Medulla oblongata (tissue), 1 donor: ENCODE data around the gene MANSC4.
A peak's percentile ranks its signal among the peaks of the same experiment; 100 is the strongest.

Source experiments
- DNase-seq: peaks from one replicate; pipeline ENCODE4 v3.0.0-alpha.2; 2015; ENCODE audit errors: extremely low spot score

MANSC4 gene

GRCh38 chr12:27779920-27780611 lies at the start of gene MANSC4, which contains the start of gene KLHL42:
Gene MANSC4, minus strand, starts transcription at chr12:27780236. Its CDS starts 8,960 bp downstream, at chr12:27771276.
Gene KLHL42, plus strand, starts transcription at chr12:27780233. Its CDS starts 98 bp downstream, at chr12:27780331.
- peak; percentile 58 for DNase-seq

DNA sequence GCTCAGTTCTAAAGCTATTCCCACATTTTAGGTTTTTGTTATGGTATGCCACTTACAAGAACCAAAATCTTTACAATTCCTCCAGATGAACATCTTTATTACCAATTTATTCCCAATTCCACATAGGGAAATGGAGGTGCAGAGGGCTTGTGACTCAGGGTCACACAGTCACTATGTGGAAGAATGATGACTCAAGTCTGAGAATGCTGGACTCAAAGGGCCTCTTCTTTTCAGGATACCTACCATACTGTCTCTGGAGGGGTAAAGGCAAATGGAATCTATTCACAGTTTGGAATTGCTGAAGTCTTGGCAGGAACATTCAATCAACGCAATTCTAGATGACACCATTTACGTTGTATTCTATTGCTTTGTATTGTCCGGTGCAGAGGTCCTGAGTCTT lies 48.2 kb upstream of the MANSC4 start:
- no peak for DNase-seq

- DNase-seq, result no peak
Measured at GRCh38 chr12:27826076-27826475, 46.0 kb upstream of the MANSC4 start.

GRCh38 chr12:27824126-27824842 lies 44.2 kb upstream of the MANSC4 start:
- DNase-seq, result no peak

DNA sequence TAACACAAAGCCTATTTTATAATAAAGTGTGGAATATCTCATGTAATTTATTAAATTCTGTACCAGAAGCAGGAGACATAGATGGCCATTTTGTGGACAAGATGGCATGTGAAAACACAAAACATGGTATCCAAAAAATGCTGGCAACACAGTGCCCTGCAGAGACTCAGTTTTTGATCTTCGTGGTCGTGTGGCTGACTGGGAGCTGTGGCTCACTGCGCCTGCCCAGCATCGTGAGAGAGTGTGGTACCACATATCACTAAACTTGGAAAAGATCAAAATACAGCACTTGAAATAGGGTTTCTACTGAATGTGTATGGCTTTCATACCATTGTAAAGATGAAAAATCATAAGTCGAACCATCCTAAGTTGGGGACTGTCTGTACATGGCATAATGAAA lies 43.0 kb upstream of the MANSC4 start:
- no peak for DNase-seq

DNA sequence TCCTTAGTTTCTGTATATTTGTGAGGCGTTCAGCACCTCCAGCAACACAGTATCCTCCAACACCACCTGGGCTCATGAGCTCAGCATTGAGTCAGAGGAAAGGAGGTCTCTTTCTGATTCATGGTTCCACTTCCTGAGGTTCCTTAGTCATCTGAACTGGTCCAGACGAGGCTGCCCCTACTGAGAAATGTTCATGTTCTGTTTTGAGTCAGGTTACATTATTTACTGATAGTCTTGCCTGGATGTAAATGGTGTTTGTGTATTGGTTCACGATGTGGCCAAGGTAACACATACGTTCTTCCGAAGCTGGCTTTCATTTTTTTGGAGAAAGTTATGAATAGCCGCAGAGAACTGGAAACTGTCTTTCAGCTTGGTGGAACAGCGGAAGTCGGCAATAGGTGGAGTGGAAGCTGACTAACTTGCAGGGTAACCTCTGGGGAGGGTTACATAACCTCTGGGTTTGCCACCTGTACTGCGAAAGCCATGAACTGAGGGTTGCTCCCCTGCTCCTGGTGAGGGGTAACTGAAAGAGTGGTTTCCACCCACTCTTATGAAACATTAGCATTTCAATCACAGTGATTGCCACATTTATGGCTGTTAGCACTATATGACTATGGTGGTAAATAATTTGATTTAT lies 42.2 kb upstream of the MANSC4 start:
- DNase-seq, result no peak

GRCh38 chr12:27821259-27821973 lies 41.4 kb upstream of the MANSC4 start:
- DNase-seq, result peak; percentile 86

- DNase-seq, result no peak
Measured at GRCh38 chr12:27820564-27820963, 40.5 kb upstream of the MANSC4 start.

DNA sequence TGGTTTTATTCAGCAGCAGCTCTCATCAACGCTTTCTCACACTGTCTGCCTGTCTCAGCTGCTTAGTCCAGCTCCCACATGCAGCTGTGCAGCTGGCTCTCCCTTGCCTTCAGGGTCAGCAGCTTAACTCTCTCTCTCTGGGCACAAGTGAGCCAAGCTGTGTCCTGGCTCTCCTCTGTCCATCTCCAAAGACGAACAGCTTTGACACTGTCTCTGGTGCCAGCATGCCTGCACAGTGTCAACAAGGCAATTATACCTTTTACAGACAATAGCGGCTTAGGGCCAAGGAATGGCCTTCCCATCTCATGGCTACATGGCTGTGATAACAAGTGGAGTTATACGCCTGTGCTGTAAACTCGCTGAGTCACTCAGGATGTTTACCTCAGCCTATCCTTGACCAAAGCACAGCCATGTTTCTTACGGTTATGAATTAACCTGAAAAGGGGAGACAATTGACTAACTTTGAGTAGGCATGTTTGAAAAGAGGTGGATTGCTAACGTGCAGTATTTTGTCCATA lies 38.4 kb upstream of the MANSC4 start:
- DNase-seq, result no peak

DNA sequence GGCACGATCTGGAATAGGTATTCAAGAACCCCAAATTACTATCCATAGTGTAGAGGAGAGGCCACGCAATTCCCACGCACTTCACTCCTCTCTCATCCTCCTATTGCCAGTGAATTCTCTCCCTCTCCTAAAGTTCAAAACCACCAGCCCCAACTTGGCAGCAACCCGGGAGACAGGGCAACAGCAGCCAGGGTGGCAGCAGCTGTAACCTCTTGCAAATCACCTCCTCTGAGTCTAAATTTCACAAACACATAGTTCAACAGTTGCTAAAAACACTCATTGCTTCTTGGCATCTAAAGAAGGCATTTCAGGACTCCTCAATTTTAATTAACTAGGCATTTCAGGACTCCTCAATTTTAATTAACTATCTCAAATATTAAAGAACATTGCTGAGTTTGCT lies 37.7 kb upstream of the MANSC4 start:
- no peak for DNase-seq

GRCh38 chr12:27814851-27815591 lies 35.0 kb upstream of the MANSC4 start:
- DNase-seq, result no peak

GRCh38 chr12:27814411-27814810 lies 34.4 kb upstream of the MANSC4 start:
- DNase-seq, result no peak

DNA sequence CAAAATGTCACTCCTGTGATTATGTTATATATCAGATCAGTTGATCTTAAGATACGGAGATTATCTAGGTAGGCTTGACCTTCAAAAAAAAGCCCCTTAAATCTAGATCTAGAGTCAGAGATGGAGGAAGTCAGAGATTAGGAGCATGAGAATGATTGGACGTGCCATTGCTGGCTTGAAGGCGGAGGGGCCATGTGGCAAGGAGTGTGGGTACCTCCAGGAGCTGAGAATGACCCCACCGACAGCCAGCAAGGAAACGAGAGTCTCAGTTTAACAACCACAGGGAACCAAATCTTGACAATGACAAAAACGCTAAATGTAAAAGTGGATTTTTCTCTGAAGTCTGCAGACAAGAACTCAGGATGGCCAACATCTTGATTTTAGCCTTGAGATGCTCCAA lies 32.5 kb upstream of the MANSC4 start:
- DNase-seq, result no peak

DNA sequence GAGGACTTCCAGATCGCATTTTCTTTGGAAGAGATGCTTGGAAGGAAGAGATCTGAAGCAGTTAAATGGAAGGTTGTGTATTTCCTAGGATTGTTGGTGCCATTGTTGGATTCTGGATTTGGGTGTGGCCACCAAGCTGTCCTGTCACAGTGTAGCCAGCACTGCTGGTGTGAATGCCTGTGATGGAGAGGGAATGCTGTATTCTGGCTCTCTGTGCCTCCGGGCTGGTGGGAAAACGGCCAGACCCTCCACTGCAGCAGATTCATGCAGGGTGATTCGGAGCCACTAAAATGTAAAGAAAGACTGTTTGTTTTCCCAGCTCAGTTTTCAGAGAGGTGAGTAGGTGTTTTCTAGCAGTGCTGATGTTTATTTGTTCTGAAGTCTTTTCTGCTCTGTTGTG lies 30.7 kb upstream of the MANSC4 start:
- DNase-seq, result no peak

- DNase-seq, result no peak
Measured at GRCh38 chr12:27808841-27809240, 28.8 kb upstream of the MANSC4 start.

DNA sequence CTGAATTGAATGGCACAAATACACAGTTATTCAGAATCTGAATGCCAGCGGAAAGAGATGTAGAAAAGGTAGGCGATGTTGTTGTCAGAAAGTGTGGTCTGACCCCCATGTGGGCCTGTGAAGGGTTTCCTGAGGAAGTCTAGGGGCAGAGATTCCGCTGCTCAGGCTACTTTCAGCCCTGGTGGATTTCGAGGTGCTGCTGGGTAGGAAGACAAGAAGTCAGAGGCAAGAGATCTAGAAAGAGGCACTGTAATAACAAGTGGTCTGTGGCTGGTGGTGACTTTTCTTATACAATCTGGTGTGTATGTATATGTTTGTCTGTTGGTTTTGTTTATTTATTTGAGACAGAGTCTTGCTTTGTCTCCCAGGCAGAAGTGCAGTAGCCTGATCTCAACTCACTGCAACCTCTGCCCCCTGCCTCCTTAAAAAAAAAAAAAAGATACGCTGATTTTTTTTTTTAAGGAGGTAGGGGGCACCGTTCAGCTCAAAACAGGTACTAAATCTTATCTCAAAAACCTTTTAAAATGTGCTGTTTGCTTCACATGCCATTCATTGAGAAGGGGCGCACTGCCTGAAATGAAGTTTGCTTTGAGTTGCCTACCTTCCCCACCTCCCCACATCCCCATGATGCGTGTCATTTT lies 27.1 kb upstream of the MANSC4 start:
- no peak for DNase-seq

- DNase-seq, result no peak
Measured at GRCh38 chr12:27806259-27806658, 26.2 kb upstream of the MANSC4 start.

DNA sequence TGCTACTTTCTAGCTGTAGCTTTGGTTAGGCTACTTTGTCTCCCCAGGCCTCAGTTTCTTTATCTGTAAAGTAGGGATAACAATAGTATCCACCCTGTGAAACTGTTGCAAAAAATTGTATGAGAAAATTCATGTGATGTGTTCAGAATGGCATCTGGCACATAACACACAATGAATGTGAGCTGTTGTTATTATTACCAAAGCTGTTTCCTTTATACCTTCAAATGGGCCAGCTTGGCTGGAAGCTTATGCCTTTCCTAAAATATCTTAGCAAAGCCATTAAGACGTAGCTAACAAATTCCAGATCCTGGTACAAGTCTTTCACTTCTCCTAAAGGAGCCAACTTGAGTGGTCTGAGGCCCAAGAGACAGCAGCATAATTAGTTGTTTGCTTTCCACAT lies 25.2 kb upstream of the MANSC4 start:
- DNase-seq, result no peak

DNA sequence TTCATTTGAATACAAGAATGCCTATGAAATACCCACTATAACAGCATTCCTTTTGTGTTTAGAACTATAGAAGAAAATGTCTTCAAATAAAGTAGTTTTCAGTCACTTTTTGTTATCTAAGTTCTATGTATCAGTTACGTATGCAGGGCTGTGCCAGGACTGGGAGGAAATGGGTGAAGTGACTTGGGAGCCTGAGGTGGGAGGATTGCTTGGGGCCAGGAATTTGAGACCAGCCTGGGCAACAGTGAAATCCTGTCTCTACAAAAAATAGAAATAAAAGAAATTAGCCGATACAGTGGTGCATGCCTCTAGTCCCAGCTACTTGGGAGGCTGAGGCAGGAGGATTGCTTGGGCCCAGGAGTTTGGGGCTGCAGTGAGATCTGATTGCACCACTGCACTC lies 22.9 kb upstream of the MANSC4 start:
- DNase-seq, result no peak

GRCh38 chr12:27802511-27802910 lies 22.5 kb upstream of the MANSC4 start:
- no peak for DNase-seq

DNA sequence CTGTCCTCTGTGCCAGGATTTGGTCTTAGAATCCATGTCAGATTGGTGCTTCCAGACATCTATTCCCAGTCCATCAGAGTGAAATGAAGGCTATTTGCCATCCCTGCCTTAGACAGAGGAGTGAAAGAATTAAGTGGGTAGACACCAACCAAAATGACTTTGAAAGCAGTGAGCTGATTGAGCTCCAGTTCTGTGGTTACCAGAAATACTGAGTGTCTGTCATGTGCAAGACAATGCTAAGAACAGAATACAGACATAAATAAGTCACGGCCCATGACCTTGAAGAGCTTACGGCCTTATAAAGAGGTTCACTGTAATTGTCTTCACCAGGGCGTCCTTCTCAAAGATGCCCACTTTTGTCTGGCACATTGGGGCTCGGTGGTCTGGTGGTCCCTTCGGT lies 21.6 kb upstream of the MANSC4 start:
- no peak for DNase-seq
